CD14-positive monocyte (primary cell): ENCODE data around the gene APOL2. TPM values are rescaled to one million over a fixed set of nuclear protein-coding genes. Genes with fewer than 3 reads are reported as not detected.

ENCODE experiments used
- DNase-seq, 3 donors: peaks; one replicate each; pipeline ENCODE4 v3.0.0-alpha.2; 2011 to 2022
- H2AFZ ChIP-seq: 2 replicates; pipeline ENCODE4 v1.6.0; 2012; ENCODE audit warnings: mild to moderate bottlenecking, low read depth, low read length, inconsistent platforms; ENCODE audit not compliant: insufficient read depth, poor library complexity, severe bottlenecking
- H3K27ac ChIP-seq, 2 donors: 1 replicate in 1 of 2; 2 replicates in 1 of 2; pipeline ENCODE4 v1.5.1; 2012 to 2013; ENCODE audit warnings: low read length in 2 of 2, control low read depth in 1 of 2, inconsistent platforms in 1 of 2, low read depth in 1 of 2, mild to moderate bottlenecking in 1 of 2
- H3K27me3 ChIP-seq, 2 donors: one replicate each; pipeline versions ENCODE4 v1.6.0 to v1.6.1; 2011 to 2013; ENCODE audit warnings: low read length in 2 of 2; ENCODE audit not compliant: control insufficient read depth in 2 of 2, insufficient read depth in 2 of 2
- H3K36me3 ChIP-seq, 2 donors: replicated peaks in 1 of 2; 1 replicate in 1 of 2; 2 replicates in 1 of 2; pipeline versions ENCODE4 v1.5.1 to v1.6.1; 2012 to 2013; ENCODE audit warnings: low read length in 2 of 2, control low read depth in 1 of 2, inconsistent platforms in 1 of 2, mild to moderate bottlenecking in 1 of 2; ENCODE audit not compliant: insufficient read depth in 2 of 2, control insufficient read depth in 1 of 2
- H3K4me1 ChIP-seq, 2 donors: 1 replicate in 1 of 2; 2 replicates in 1 of 2; pipeline versions ENCODE4 v1.5.1 to v1.6.1; 2012 to 2013; ENCODE audit warnings: low read length in 2 of 2, control low read depth in 1 of 2, inconsistent platforms in 1 of 2, mild to moderate bottlenecking in 1 of 2, moderate library complexity in 1 of 2; ENCODE audit not compliant: insufficient read depth in 2 of 2, control insufficient read depth in 1 of 2
- H3K4me2 ChIP-seq: replicated peaks from 2 replicates; pipeline ENCODE3; 2012; ENCODE audit warnings: low read length, moderate library complexity, mild to moderate bottlenecking; ENCODE audit not compliant: poor library complexity, severe bottlenecking; ENCODE audit errors: extremely low read depth
- H3K4me3 ChIP-seq, 3 experiments: fragments of 200-600 bp in 1 of 3; sonication (generic) in 1 of 3; replicated peaks in 1 of 3; 1 replicate in 2 of 3; 2 replicates in 1 of 3; pipeline ENCODE4 v1.5.1; 2011 to 2013; ENCODE audit warnings: low read length in 3 of 3, mild to moderate bottlenecking in 3 of 3, control low read depth in 2 of 3, low read depth in 2 of 3, inconsistent platforms in 1 of 3, moderate library complexity in 1 of 3
- H3K79me2 ChIP-seq: 2 replicates; pipeline ENCODE4 v1.6.0; 2012; ENCODE audit warnings: mild to moderate bottlenecking, control low read depth, inconsistent platforms, low read length, moderate library complexity; ENCODE audit not compliant: insufficient read depth
- H3K9ac ChIP-seq: 2 replicates; pipeline ENCODE4 v1.6.0; 2017; ENCODE audit warnings: low read length, mild to moderate bottlenecking; ENCODE audit not compliant: insufficient read depth, poor library complexity, severe bottlenecking
- H3K9me3 ChIP-seq, 2 donors: replicated peaks in 1 of 2; 1 replicate in 1 of 2; 2 replicates in 1 of 2; pipeline versions ENCODE4 v1.5.1 to v1.6.1; 2012 to 2013; ENCODE audit warnings: low read length in 2 of 2, control low read depth in 1 of 2; ENCODE audit not compliant: control insufficient read depth in 1 of 2, insufficient read depth in 1 of 2
- H4K20me1 ChIP-seq: 2 replicates; pipeline ENCODE4 v1.6.0; 2012; ENCODE audit warnings: mild to moderate bottlenecking, low read length, control low read depth, moderate library complexity; ENCODE audit not compliant: insufficient read depth
- H3K27ac Mint-ChIP-seq, 7 donors: one replicate each; pipeline ENCODE4 v1.8.0; 2020; ENCODE audit warnings: mild to moderate bottlenecking in 7 of 7, mixed read lengths in 7 of 7, moderate library complexity in 6 of 7, inconsistent platforms in 2 of 7
- H3K27me3 Mint-ChIP-seq, 3 donors: one replicate each; pipeline ENCODE4 v1.8.0; 2021 to 2022; ENCODE audit warnings: low read depth in 3 of 3, mild to moderate bottlenecking in 3 of 3, mixed read lengths in 3 of 3, moderate library complexity in 3 of 3, inconsistent platforms in 1 of 3
- H3K36me3 Mint-ChIP-seq, 2 donors: one replicate each; pipeline ENCODE4 v1.8.0; 2020; ENCODE audit warnings: mixed read lengths in 2 of 2, inconsistent platforms in 1 of 2, mild to moderate bottlenecking in 1 of 2
- H3K4me1 Mint-ChIP-seq: one replicate; pipeline ENCODE4 v1.8.0; 2020; ENCODE audit warnings: mild to moderate bottlenecking, mixed read lengths
- H3K4me3 Mint-ChIP-seq, 2 donors: one replicate each; pipeline ENCODE4 v1.8.0; 2020; ENCODE audit warnings: mild to moderate bottlenecking in 2 of 2, mixed read lengths in 2 of 2, moderate library complexity in 1 of 2
- H3K9me3 Mint-ChIP-seq, 7 donors: one replicate each; pipeline ENCODE4 v1.8.0; 2020 to 2022; ENCODE audit warnings: mixed read lengths in 7 of 7, mild to moderate bottlenecking in 6 of 7, moderate library complexity in 6 of 7, inconsistent platforms in 2 of 7
- WGBS: methylation state at CpG from one replicate; pipeline ENCODE4 v1.1.5; 2013; ENCODE audit warnings: missing lambda C conversion rate; ENCODE audit not compliant: insufficient coverage; 5-methylcytosine and 5-hydroxymethylcytosine counted together
- intact Hi-C, 2 donors: fragments of 100-400 bp; cut with micrococcal nuclease; formaldehyde crosslinking; loops; one replicate each; pipeline versions ENCODE4 v1.15.0 to v1.15.1; 2023
- polyA plus RNA-seq, 3 donors: library from polyadenylated mRNA; depleted of rRNA in 1 of 3; unstranded in 2 of 3; stranded (reverse) in 1 of 3; fragments of 300-500 nt in 2 of 3; fragments of >200 nt in 1 of 3; fragmentation: Illumina TruSeq in 2 of 3; gene quantifications; 1 replicate in 2 of 3; 2 replicates in 1 of 3; pipeline ENCODE4 v1.2.3, GENCODE V29; 2012 to 2021
- TF ChIP-seq, protein P1 (sequence below): fragments of 200-600 bp; IDR thresholded peaks from one replicate; pipeline ENCODE4 v1.8.0; 2022; ENCODE audit warnings: antibody characterized with exemption, mild to moderate bottlenecking

The APOL2 gene
- polyA plus RNA-seq, 3 donors: 12.6 to 47.0 (median 13.2) TPM

- WGBS: 78% methylated on average over 22 of the region's 28 CpGs
- H3K36me3 ChIP-seq: peaks cover 85 to 88% of the 10 kb centered on the region in 2 donors
- no peaks in the 10 kb centered on the region for H3K27me3 ChIP-seq
- H3K9ac ChIP-seq: no peak overlapping the region
- TF ChIP-seq, protein P1, sequence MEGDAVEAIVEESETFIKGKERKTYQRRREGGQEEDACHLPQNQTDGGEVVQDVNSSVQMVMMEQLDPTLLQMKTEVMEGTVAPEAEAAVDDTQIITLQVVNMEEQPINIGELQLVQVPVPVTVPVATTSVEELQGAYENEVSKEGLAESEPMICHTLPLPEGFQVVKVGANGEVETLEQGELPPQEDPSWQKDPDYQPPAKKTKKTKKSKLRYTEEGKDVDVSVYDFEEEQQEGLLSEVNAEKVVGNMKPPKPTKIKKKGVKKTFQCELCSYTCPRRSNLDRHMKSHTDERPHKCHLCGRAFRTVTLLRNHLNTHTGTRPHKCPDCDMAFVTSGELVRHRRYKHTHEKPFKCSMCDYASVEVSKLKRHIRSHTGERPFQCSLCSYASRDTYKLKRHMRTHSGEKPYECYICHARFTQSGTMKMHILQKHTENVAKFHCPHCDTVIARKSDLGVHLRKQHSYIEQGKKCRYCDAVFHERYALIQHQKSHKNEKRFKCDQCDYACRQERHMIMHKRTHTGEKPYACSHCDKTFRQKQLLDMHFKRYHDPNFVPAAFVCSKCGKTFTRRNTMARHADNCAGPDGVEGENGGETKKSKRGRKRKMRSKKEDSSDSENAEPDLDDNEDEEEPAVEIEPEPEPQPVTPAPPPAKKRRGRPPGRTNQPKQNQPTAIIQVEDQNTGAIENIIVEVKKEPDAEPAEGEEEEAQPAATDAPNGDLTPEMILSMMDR: peak; percentile 94
- Mint-ChIP-seq H3K4me1 (no peaks in the 10 kb centered on the region), H3K36me3 (peaks cover 85 to 97% of the 10 kb centered on the region in 2 donors), H3K9me3 (peaks cover 0 to 2% (median 0%) of the 10 kb centered on the region in 7 donors), H3K27me3 (no peaks in the 10 kb centered on the region), H3K27ac (peak overlapping the region in 5 of 7 donors; percentile 42 to 88 (median 80)), H3K4me3 (no peak overlapping the region)
- intact Hi-C loops: no loop called here
- no peaks in the 10 kb centered on the region for H3K9me3 ChIP-seq
- no peak overlapping the region for H3K4me2 ChIP-seq
- H3K4me1 ChIP-seq: peaks cover 0 to 4% of the 10 kb centered on the region in 2 donors
- peaks cover 19% of the 10 kb centered on the region for H3K79me2 ChIP-seq
- H2AFZ ChIP-seq: no peak overlapping the region
- H3K4me3 ChIP-seq: no peak overlapping the region
- no peak overlapping the region for H3K27ac ChIP-seq
- DNase-seq: peak; percentile 49 to 54 (median 50)
- H4K20me1 ChIP-seq: peaks cover 88% of the 10 kb centered on the region
Observed at GRCh38 chr22:36286096-36286957, 47.0 kb upstream of the APOL2 start.

DNA sequence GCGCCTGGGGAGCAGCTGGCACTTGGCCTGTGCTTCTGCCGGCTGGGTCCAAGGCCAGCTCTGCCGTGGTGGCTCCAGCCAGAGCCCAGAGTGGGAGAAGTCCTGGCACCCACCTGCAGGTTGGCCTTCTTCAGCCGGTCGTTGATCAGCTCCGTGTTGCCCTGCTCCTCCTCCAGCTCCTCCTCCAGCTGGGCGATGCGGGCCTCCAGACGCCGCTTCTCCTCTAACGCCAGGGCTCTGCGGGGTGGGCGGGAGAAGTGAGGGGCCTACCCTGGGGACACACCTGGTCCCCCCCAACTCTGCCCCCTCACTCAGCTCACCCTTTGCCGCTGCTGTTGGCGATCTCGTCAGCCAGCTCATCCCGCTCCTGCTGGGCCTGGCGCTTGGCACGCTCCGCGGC is 46.2 kb upstream of the APOL2 start:
- peaks cover 19% of the 10 kb centered on the region for H3K79me2 ChIP-seq
- no peak overlapping the region for H3K4me3 ChIP-seq
- H3K27ac ChIP-seq: no peak overlapping the region
- DNase-seq: no peak
- peaks cover 0 to 9% of the 10 kb centered on the region in 2 donors for H3K4me1 ChIP-seq
- peaks cover 86 to 98% of the 10 kb centered on the region in 2 donors for H3K36me3 Mint-ChIP-seq
- H3K27ac Mint-ChIP-seq: peak overlapping the region in 1 of 7 donors; percentile 15
- H3K9me3 Mint-ChIP-seq: peaks cover 0 to 2% (median 0%) of the 10 kb centered on the region in 7 donors
- peaks cover 96% of the 10 kb centered on the region for H4K20me1 ChIP-seq
- peaks cover 90 to 95% of the 10 kb centered on the region in 2 donors for H3K36me3 ChIP-seq
- H3K4me2 ChIP-seq: no peak overlapping the region
- H3K9me3 ChIP-seq: no peaks in the 10 kb centered on the region
- TF ChIP-seq, protein P1: no peak
- H3K27me3 Mint-ChIP-seq: no peaks in the 10 kb centered on the region
- H3K4me1 Mint-ChIP-seq: peaks cover 3% of the 10 kb centered on the region
- H3K27me3 ChIP-seq: no peaks in the 10 kb centered on the region
- intact Hi-C loops: no loop called here
- 97% methylated on average over 18 of the region's 21 CpGs for WGBS
- no peak overlapping the region for H3K4me3 Mint-ChIP-seq
- no peak overlapping the region for H3K9ac ChIP-seq
- H2AFZ ChIP-seq: no peak overlapping the region
